DMS153 treated with DMSO at 0.1 percent for 48 hours (cell line): ENCODE results near the gene RPL36.
"Not testable (repeated sequence)": the region's sequence is repeated elsewhere in the genome, so short reads cannot be mapped to it uniquely, and the experiment has no call there.

Experiments used
- DNase-seq: peaks from one replicate; lab custom pipeline; 2025; ENCODE audit not compliant: unreplicated experiment; lab: John Stamatoyannopoulos, UW

RPL36 gene

GRCh38 chr19:5688262-5688881 is 1.7 kb upstream of the RPL36 start:
- DNase-seq = not testable (repeated sequence)

GRCh38 chr19:5690955-5691821 is 1.1 kb downstream of the RPL36 start:
- no peak for DNase-seq

GRCh38 chr19:5691822-5692722 is 2.0 kb downstream of the RPL36 start:
- DNase-seq = no peak

DNA sequence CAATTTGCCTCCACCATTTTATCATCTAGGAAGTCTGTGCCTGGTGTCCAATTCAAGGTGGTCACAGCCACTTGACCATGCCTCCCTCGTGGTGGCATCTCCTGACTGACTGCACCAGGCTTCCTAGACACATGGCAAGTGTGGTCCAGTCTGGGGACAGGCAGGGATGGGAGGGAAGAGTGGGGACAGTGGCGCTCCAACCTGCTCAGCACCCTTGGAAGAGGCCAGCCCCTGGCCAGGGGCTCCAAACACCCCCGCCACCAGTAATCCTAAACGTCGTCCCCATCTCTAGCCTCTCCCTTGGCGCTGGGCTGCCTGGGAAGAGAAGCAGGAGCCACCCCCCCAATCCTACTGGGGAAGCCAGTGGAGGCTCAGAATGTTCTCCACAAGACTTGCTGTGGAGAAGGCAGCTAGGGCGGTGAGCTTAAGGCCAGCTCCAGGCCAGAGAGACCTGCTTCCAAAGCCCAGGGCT is 2.7 kb downstream of the RPL36 start:
- no peak for DNase-seq

GRCh38 chr19:5693195-5694166 is 3.4 kb downstream of the RPL36 start:
- no peak for DNase-seq

DNA sequence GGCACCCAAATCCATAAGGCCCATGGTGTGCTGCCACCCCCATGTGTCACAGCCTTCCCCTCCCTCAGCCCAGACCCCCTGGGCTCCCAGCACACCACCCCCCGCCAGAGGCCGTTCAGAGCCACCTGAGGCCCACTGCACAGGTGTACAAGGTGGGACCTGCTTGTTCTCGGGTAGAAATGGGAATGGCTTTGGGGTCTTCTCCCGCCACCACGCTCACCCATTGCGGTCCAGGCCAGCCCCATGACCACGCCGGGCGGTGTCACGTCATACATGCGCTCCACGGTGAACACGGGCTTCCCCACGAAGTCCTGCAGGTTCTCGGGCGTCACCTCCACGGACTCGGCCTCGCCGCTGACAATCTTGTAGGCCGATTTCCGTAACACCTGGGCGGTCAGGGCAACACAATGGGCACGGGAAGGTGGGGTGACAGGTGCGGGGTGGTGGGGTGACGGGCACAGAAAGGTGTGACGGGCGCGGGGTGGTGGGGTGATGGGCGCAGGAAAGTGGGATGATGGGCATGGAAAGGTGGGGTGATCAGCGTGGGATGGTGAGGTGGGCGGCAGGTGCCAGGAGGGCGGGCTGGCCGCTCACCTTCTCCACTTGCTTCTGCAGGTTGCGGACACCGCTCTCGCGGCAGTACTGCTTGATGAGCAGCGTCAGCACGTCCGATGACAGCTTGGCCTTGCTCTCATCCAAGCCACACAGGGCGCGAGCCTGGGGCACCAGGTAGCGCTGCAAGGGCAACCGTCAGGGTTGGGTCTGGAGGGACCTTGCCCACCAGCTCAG is 4.3 kb downstream of the RPL36 start:
- no peak for DNase-seq

GRCh38 chr19:5694956-5695648 is 5.0 kb downstream of the RPL36 start:
- no peak for DNase-seq

DNA sequence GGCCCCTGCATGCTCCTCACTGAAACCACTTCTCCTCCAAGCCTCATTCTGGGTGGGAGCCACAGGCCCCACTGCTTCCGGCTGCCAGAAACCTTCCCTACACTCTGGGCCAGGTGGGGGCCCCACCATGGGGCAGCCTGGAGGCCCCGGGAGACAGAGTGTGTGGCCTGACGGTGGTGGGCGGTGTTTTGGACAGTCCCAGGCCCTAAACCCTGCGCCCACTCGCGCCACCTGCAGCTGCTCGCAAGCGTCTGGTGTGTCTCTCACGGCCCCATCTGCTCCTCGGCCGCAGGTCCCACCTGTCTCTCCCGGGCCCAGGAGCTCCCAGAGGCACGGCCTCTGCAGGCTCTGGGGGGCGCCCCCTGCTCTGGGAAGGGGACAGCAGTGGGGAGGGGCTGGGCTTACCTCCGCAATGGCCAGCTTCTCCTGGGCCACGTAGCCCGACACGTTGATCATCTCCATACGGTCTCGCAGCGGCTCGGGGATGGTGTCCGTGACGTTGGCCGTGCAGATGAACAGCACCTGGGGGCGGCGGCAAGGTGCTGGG is 5.6 kb downstream of the RPL36 start:
- DNase-seq = no peak

- no peak for DNase-seq
Measured at GRCh38 chr19:5696196-5697021, 6.3 kb downstream of the RPL36 start.

DNA sequence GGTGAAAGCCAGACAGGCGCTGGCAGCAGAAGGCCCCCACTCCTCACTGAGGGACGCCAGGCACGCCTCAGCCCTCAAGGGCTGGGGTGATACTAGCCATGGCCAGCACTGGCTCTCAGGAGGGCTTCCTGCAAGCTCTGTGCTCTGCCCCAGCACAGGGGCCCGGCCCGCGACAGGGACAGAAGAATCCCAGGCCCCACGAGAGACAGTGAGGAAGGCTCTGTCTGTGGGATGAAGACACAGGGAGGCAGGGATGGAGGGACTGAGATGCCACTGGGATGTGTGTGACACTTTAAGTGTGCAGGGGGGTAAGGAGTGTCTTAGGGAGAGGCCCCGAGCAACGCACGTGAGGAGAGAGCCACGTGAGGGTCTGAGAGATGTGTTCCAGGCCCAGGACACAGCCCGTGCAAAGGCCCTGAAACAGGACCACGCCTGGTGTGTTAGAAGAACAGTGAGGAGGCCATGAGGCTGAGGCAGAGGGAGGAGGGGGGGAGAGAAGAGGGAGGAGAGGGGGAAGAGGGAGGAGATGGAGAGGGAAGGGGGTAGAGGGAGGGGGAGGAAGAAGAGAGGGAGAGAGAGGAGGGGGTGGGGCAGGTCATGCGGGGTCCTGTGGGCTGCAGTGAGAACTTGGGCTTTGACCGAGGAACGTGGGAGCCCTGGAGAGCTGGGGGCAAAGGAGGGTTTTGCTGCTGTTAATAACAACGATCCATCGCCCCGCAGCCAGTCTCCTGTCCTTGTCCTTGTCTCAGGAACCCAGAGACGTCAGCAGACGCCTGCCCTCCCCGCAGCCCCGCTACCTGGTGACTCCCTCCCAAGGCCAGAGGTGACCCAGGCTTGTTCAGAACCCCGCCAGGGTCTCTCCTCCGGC is 7.2 kb downstream of the RPL36 start:
- DNase-seq = no peak

DNA sequence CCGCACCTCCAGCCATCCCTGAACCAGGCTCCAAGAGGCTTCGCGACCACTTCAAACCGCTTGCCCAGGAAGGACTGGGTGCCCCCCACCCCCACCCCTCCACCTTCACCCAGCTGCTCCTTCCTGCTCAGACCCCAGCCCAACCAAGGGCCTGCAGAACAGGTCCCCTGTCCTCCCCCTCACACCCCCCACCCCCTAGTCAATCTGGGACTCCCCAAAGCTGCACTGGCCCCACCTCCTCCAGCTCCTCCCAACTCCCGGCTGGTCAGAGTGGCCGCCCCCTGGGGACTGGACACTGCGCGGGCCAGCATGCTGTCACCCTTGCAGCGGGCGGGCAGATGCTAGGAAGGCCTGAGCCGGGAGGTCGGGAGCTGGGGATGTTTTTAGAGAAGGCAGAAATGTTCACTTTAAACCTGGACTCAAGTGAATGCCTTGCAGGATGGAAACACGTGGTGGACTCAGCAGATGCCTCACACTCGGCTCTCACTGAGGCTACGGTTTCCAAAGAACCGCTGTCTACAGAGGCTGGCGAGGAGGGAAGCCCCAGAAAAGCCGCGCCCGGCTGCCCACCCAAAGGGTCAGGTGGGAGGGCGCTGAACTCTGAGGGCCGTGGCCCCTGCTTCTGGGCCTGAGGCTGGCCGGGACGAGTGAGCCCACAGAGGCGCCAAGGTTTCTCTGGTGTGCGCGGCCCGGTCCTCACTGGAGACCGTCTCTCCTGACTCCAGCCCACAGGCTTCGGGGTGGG is 8.0 kb downstream of the RPL36 start:
- no peak for DNase-seq

GRCh38 chr19:5698635-5699422 is 8.7 kb downstream of the RPL36 start:
- no peak for DNase-seq

- DNase-seq = no peak
Measured at GRCh38 chr19:5700455-5701092, 10.5 kb downstream of the RPL36 start.

DNA sequence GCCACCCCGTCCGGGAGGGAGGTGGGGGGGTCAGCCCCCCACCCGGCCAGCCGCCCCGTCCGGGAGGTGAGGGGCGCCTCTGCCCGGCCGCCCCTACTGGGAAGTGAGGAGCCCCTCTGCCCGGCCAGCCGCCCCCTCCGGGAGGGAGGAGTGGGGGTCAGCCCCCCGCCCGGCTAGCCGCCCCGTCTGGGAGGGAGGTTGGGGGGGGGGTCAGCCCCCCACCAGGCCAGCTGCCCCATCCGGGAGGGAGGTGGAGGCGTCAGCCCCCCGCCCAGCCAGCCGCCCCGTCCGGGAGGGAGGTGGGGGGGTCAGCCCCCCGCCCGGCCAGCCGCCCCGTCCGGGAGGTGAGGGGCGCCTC is 11.9 kb downstream of the RPL36 start:
- not testable (repeated sequence) for DNase-seq
